K562 (cell line): ENCODE data around the gene CST6. TPM values are rescaled to one million over a fixed set of nuclear protein-coding genes. Genes with fewer than 3 reads are reported as not detected.

Source experiments
- ATAC-seq: fragments of 200-7000 bp; cut with Tn5 transposase; 3 replicates; pipeline ENCODE4 v1.9.1; 2020; ENCODE audit warnings: moderate library complexity
- BruUV-seq: library from RNA; stranded (reverse); fragments of 400-500 nt; replicated peaks from 2 replicates; lab custom pipeline; 2021; lab: Mats Ljungman, UMichigan
- CTCF ChIA-PET: fragments of 300-600 bp; formaldehyde crosslinking; extraction: SDS; loops from one replicate; lab custom pipeline; 2021; ENCODE audit warnings: low intra/inter-chr PET ratio; lab: Yijun Ruan, JAX
- POLR2A ChIA-PET: fragments of 300-600, 350-650 bp; sonication (Branson Sonifier 250); formaldehyde crosslinking; extraction: SDS; loops from one replicate; lab custom pipeline; 2021; ENCODE audit warnings: antibody characterized with exemption, inconsistent platforms; lab: Yijun Ruan, JAX
- DNase-seq, 4 experiments: peaks; one replicate each; pipeline versions ENCODE4 v3.0.0 to v3.0.0-alpha.2; 2011 to 2018; ENCODE audit warnings: low spot score in 3 of 4, mixed read lengths in 3 of 4; ENCODE audit errors: extremely low read depth in 1 of 4
- FAIRE-seq: peaks from 2 replicates; lab custom pipeline; 2011; peaks lifted over from hg19 to GRCh38; lab: Jason Lieb, UNC
- H2AFZ ChIP-seq: 2 replicates; pipeline ENCODE4 v1.6.0; 2011; ENCODE audit warnings: low read depth, low read length, control low read depth, inconsistent platforms
- H3K27ac ChIP-seq: fragments of 200-600 bp; 3 replicates; pipeline ENCODE4 v1.8.0; 2011; ENCODE audit warnings: low read depth, mild to moderate bottlenecking, control low read depth, inconsistent platforms, low read length, moderate library complexity, mixed read lengths; ENCODE audit errors: extremely low read depth
- H3K27me3 ChIP-seq, 2 experiments: fragments of 300-600 bp in 1 of 2; 2 replicates in 1 of 2; 3 replicates in 1 of 2; pipeline versions ENCODE4 v1.6.0 to v1.8.0; 2011; ENCODE audit warnings: inconsistent platforms in 2 of 2, low read length in 2 of 2, mild to moderate bottlenecking in 1 of 2, mixed read lengths in 1 of 2, moderate library complexity in 1 of 2; ENCODE audit not compliant: control insufficient read depth in 2 of 2, insufficient read depth in 2 of 2
- H3K36me3 ChIP-seq: fragments of 300-600 bp; 3 replicates; pipeline ENCODE4 v1.8.0; 2011; ENCODE audit warnings: mild to moderate bottlenecking, low read length, inconsistent platforms; ENCODE audit not compliant: control insufficient read depth, insufficient read depth
- H3K4me1 ChIP-seq, 2 experiments: fragments of 200-600 bp in 1 of 2; replicated peaks in 1 of 2; 2 replicates in 1 of 2; 3 replicates in 1 of 2; pipeline versions ENCODE4 v1.5.1 to v1.8.0; 2011; ENCODE audit warnings: inconsistent platforms in 2 of 2, low read length in 2 of 2, mild to moderate bottlenecking in 1 of 2, mixed read lengths in 1 of 2, moderate library complexity in 1 of 2; ENCODE audit not compliant: control insufficient read depth in 2 of 2, insufficient read depth in 2 of 2
- H3K4me2 ChIP-seq: 2 replicates; pipeline ENCODE4 v1.6.1; 2011; ENCODE audit warnings: low read length, control low read depth, inconsistent platforms, mixed read lengths; ENCODE audit not compliant: insufficient read depth
- H3K4me3 ChIP-seq: fragments of 200-600 bp; sonication (generic), shearing (Covaris generic); 2 replicates; pipeline ENCODE4 v1.5.1; 2016; ENCODE audit warnings: control low read depth, inconsistent platforms
- H3K79me2 ChIP-seq: fragments of 200-600 bp; 3 replicates; pipeline ENCODE4 v1.8.0; 2011; ENCODE audit warnings: low read length, inconsistent platforms; ENCODE audit not compliant: control insufficient read depth, insufficient read depth
- H3K9ac ChIP-seq, 2 experiments: 2 replicates each; pipeline versions ENCODE4 v1.6.0 to v1.6.1; 2011; ENCODE audit warnings: low read depth in 2 of 2, low read length in 2 of 2, control low read depth in 1 of 2, inconsistent platforms in 1 of 2, mild to moderate bottlenecking in 1 of 2, mixed read lengths in 1 of 2; ENCODE audit not compliant: insufficient read depth in 1 of 2
- H3K9me1 ChIP-seq: one replicate; pipeline ENCODE4 v1.6.0; 2011; ENCODE audit warnings: inconsistent platforms, mild to moderate bottlenecking, low read length, moderate library complexity; ENCODE audit not compliant: control insufficient read depth, insufficient read depth
- H3K9me3 ChIP-seq: replicated peaks from 2 replicates; pipeline ENCODE4 v1.5.1; 2011; ENCODE audit warnings: low read depth, low read length, inconsistent platforms; ENCODE audit not compliant: control insufficient read depth, insufficient read depth
- H4K20me1 ChIP-seq: replicated peaks from 2 replicates; pipeline ENCODE4 v1.6.1; 2011; ENCODE audit warnings: low read length, inconsistent platforms, mixed read lengths; ENCODE audit not compliant: control insufficient read depth, insufficient read depth
- DNMT1 ChIP-seq: fragments of 450-650 bp; IDR thresholded peaks from 2 replicates; pipeline ENCODE4 v1.6.1; 2016; ENCODE audit warnings: antibody characterized with exemption, mild to moderate bottlenecking
- ESRRA ChIP-seq: fragments of 450-650 bp; IDR thresholded peaks from 2 replicates; pipeline ENCODE4 v1.6.1; 2014; ENCODE audit warnings: low read depth, mild to moderate bottlenecking, moderate library complexity, borderline replicate concordance
- GATA2 ChIP-seq: sonication (generic); formaldehyde crosslinking; IDR thresholded peaks from 2 replicates; pipeline ENCODE4 v1.4.0; 2020; ENCODE audit warnings: mild to moderate bottlenecking, missing genetic modification reagents
- MCM2 ChIP-seq: fragments of 450-650 bp; IDR thresholded peaks from 2 replicates; pipeline ENCODE4 v1.6.1; 2017; ENCODE audit warnings: low read depth, mild to moderate bottlenecking
- MIER1 ChIP-seq: fragments of 450-650 bp; IDR thresholded peaks from 2 replicates; pipeline ENCODE4 v1.6.1; 2016; ENCODE audit warnings: antibody characterized with exemption, mild to moderate bottlenecking, low read depth
- NR1H2 ChIP-seq: sonication (generic); formaldehyde crosslinking; IDR thresholded peaks from 2 replicates; pipeline ENCODE4 v1.4.0; 2020; ENCODE audit warnings: mild to moderate bottlenecking, missing genetic modification reagents
- NR2C1 ChIP-seq, 2 experiments: fragments of 450-650 bp; IDR thresholded peaks; 2 replicates each; pipeline ENCODE4 v1.6.1; 2017; ENCODE audit warnings: mild to moderate bottlenecking in 2 of 2, antibody characterized with exemption in 1 of 2, inconsistent platforms in 1 of 2, missing compliant biosample characterization in 1 of 2, missing genetic modification characterization in 1 of 2
- NR4A1 ChIP-seq, 2 experiments: fragments of 250-450 bp in 1 of 2; fragments of 450-650 bp in 1 of 2; sonication (Bioruptor Pico) in 1 of 2; IDR thresholded peaks; 2 replicates each; pipeline versions ENCODE4 v1.4.0 to v1.6.1; 2016 to 2020; ENCODE audit warnings: mild to moderate bottlenecking in 2 of 2, missing compliant biosample characterization in 1 of 2, missing genetic modification characterization in 1 of 2, moderate library complexity in 1 of 2
- PKNOX1 ChIP-seq: fragments of 450-650 bp; IDR thresholded peaks from 2 replicates; pipeline ENCODE4 v1.6.1; 2016
- RCOR1 ChIP-seq, 2 experiments: IDR thresholded peaks; 2 replicates each; pipeline ENCODE4 v1.6.1; 2012; ENCODE audit warnings: low read depth in 2 of 2, low read length in 2 of 2, borderline replicate concordance in 1 of 2, improper control_type of control experiment in 1 of 2
- ZFP1 ChIP-seq: fragments of 450-650 bp; formaldehyde crosslinking; IDR thresholded peaks from 2 replicates; pipeline ENCODE4 v1.4.0; 2020; ENCODE audit warnings: mild to moderate bottlenecking, mixed read lengths
- ZFP36 ChIP-seq: fragments of 150-350 bp; IDR thresholded peaks from 2 replicates; pipeline ENCODE4 v1.6.1; 2018; ENCODE audit warnings: low read length, low read depth; ENCODE audit not compliant: partially characterized antibody
- ZNF165 ChIP-seq: fragments of 250-450 bp; sonication (Bioruptor Pico); IDR thresholded peaks from 2 replicates; pipeline ENCODE4 v1.4.0; 2020; ENCODE audit warnings: borderline replicate concordance
- ZNF232 ChIP-seq: sonication (generic); formaldehyde crosslinking; IDR thresholded peaks from 2 replicates; pipeline ENCODE4 v1.8.0; 2022; ENCODE audit warnings: mild to moderate bottlenecking, missing genetic modification reagents
- ZNF24 ChIP-seq: fragments of 450-650 bp; IDR thresholded peaks from 2 replicates; pipeline ENCODE4 v1.6.1; 2016
- ZNF263 ChIP-seq: sonication (generic); formaldehyde crosslinking; IDR thresholded peaks from 2 replicates; pipeline ENCODE4 v1.8.0; 2022; ENCODE audit warnings: mild to moderate bottlenecking, missing genetic modification reagents, borderline replicate concordance
- ZNF76 ChIP-seq: fragments of 250-450 bp; sonication (Bioruptor Pico); IDR thresholded peaks from 2 replicates; pipeline ENCODE4 v1.4.0; 2020; ENCODE audit warnings: mild to moderate bottlenecking, moderate library complexity, borderline replicate concordance
- WGBS: fragments of 100-300 bp; shearing (Covaris generic); methylation state at CpG from one replicate; pipeline ENCODE4 v1.1.6; 2016; ENCODE audit warnings: low coverage, mixed read lengths; ENCODE audit not compliant: insufficient coverage; ENCODE audit errors: missing lambda C conversion rate; 5-methylcytosine and 5-hydroxymethylcytosine counted together
- in situ Hi-C: fragments of 300-500 bp; cut with MboI; formaldehyde crosslinking; loops from 4 replicates; pipeline ENCODE4 v1.15.0; 2018; ENCODE audit warnings: inconsistent platforms, mixed read lengths
- intact Hi-C: fragments of 100-400 bp; cut with micrococcal nuclease; formaldehyde crosslinking; loops from 2 replicates; pipeline ENCODE4 v1.14.2; 2022
- polyA plus RNA-seq, 8 experiments: library from polyadenylated mRNA; depleted of rRNA in 4 of 8; stranded (reverse) in 5 of 8; unstranded in 3 of 8; fragments of >200 nt; fragmentation: Nextera tagmentation in 2 of 8; fragmentation: Illumina TruSeq in 1 of 8; extraction: Ambion mirVana in 2 of 8; extraction: Trizol in 1 of 8; gene quantifications; 2 replicates each; pipeline versions ENCODE4 v1.2.1 to v1.2.3, GENCODE V29; 2011 to 2014; ENCODE audit warnings: inconsistent platforms in 1 of 8, missing spikeins in 1 of 8
- total RNA-seq, 7 experiments: library from RNA; depleted of rRNA in 6 of 7; stranded (reverse); fragments of >200 nt in 6 of 7; fragmentation: Illumina TruSeq in 2 of 7; extraction: Trizol in 2 of 7; gene quantifications; 2 replicates each; pipeline versions ENCODE4 v1.2.1 to v1.2.3, GENCODE V29; 2011 to 2021; ENCODE audit warnings: low replicate concordance in 1 of 7
- TF ChIP-seq, protein P1 (sequence below): IDR thresholded peaks from 2 replicates; pipeline ENCODE4 v1.6.1; 2012; ENCODE audit warnings: low read depth, low read length, improper control_type of control experiment, borderline replicate concordance

The CST6 gene
- total and polyA plus RNA-seq, 9 of the 15 experiments (the other 6 are each of a cell fraction or from before 2014, with no cell fraction given), result not detected

DNA sequence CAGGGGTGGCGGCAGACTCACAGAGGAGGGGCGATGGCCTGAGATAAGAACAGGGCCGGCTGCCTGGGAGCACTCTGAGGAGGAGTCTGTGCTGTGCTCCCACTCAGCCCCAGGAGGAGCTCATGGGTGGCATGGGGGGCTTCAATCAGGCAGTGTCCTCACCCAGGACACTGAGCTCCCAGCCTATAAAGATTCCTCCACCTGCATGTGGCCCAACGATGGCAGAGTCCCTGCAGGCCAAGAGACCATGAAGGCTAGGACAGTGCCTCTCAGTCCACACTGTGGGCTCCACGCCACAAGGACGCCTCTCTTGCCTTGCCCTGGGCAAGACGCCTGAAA, 1.9 kb downstream of the CST6 start:
- peaks cover 26 to 59% of the 10 kb centered on the region in 2 experiments for H3K4me1 ChIP-seq
- peak; percentile 73 for ATAC-seq
- TF ChIP-seq ZNF165 (CRISPR knock-in tag) (no peak), ZNF232 (CRISPR knock-in tag) (0 out of 2 replicates have a peak, but pooled peaks have one; percentile 12), MIER1 (0 out of 2 replicates have a peak, but pooled peaks have one; percentile 13), NR1H2 (CRISPR knock-in tag) (0 out of 2 replicates have a peak, but pooled peaks have one; percentile 2), DNMT1 (no peak), ESRRA (0 out of 2 replicates have a peak, but pooled peaks have one; percentile 0), GATA2 (peak; percentile 69), ZNF76 (no peak), MCM2 (peak; percentile 88), ZFP36 (peak; percentile 41), ZNF263 (CRISPR knock-in tag) (peak; percentile 98), RCOR1 (IDR thresholded peaks at IDR 0.05; ENCODE audit: borderline replicate concordance in 1 of 2, low read depth in 2 of 2, low read length in 2 of 2) (peak in 1 of 2 experiments; percentile 17; a peak in 1 of 4 replicates), ZNF24 (no peak), ZFP1 (no peak), NR2C1 (IDR thresholded peaks at IDR 0.05) (no peak), NR2C1 (tag; IDR thresholded peaks at IDR 0.05) (peak; percentile 2; the same call in 1 of the 2 replicates), PKNOX1 (peak; percentile 45), NR4A1 (CRISPR knock-in tag; IDR thresholded peaks at IDR 0.05) (no peak), NR4A1 (tag; IDR thresholded peaks at IDR 0.05) (0 out of 2 replicates have a peak, but pooled peaks have one; percentile 21)
- TF ChIP-seq, protein P1, sequence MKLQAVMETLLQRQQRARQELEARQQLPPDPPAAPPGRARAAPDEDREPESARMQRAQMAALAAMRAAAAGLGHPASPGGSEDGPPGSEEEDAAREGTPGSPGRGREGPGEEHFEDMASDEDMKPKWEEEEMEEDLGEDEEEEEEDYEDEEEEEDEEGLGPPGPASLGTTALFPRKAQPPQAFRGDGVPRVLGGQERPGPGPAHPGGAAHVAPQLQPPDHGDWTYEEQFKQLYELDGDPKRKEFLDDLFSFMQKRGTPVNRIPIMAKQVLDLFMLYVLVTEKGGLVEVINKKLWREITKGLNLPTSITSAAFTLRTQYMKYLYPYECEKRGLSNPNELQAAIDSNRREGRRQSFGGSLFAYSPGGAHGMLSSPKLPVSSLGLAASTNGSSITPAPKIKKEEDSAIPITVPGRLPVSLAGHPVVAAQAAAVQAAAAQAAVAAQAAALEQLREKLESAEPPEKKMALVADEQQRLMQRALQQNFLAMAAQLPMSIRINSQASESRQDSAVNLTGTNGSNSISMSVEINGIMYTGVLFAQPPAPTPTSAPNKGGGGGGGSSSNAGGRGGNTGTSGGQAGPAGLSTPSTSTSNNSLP, result no peak
- TF ChIP-seq, all 486 proteins: peak for 12
- DNase-seq (peak in 1 of 4 experiments; percentile 44), FAIRE-seq (no peak)
- H3K9me3 ChIP-seq, result no peaks in the 10 kb centered on the region
- POLR2A ChIA-PET, result interaction anchor here (0.6 to 2.2 kb wide), 5 partner anchors 8 to 298 kb away, joined by 3 to 9 read pairs (median 5); partner anchors contain the start of gene BANF1
- BruUV-seq, result no TSS peak
- peaks cover 2% of the 10 kb centered on the region for H3K9me1 ChIP-seq
- H3K27ac ChIP-seq, result no peak overlapping the region
- no peak overlapping the region for H3K4me2 ChIP-seq
- H2AFZ ChIP-seq, result no peak overlapping the region
- no peaks in the 10 kb centered on the region for H4K20me1 ChIP-seq
- H3K79me2 ChIP-seq, result no peaks in the 10 kb centered on the region
- no peaks in the 10 kb centered on the region for H3K27me3 ChIP-seq
- in situ Hi-C loops (no loop called here), intact Hi-C loops (no loop called here)
- CTCF ChIA-PET, result no interaction called here
- no peak overlapping the region for H3K4me3 ChIP-seq
- no peaks in the 10 kb centered on the region for H3K36me3 ChIP-seq
- 34% methylated on average over 6 of the region's 7 CpGs for WGBS
- peak overlapping the region in 1 of 2 experiments; percentile 62; a peak in 2 of 4 replicates for H3K9ac ChIP-seq
